ENCODE data around the gene COG8. TPM values are rescaled to one million over a fixed set of nuclear protein-coding genes. Genes with fewer than 3 reads are reported as not detected.

COG8 gene
- total and polyA plus RNA-seq, 4 donors = 11.2 to 37.4 (median 24.2) TPM

DNA sequence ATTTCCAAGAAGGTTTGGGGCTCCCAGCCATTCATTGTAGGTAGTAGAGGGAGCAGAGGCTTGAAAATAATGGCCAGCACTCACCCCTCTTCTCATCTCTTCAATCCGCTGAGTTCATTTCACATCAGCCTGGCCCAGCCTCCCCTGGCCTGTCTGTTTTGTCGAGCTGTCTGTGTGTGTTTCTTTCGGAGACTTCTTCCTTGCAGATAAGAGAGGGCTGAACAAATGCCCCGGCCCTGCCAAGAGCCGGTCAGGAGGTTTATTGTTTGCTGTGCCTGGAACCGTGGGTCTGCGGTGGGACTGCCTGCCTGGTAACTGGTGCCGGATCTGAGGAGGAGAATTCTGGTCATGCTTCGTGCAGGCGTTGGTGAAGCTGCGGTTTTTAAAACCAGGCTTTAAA lies 24.8 kb downstream of the COG8 start:
- DNase-seq (ENCODE audit: low spot score) = no peak
- peaks cover 16 to 71% (median 54%) of the 10 kb centered on the region in 4 donors for H3K4me1 ChIP-seq (ENCODE audit: control insufficient read depth in 4 of 4, insufficient read depth in 4 of 4, low read length in 3 of 4)
- TF ChIP-seq ATF3 (IDR thresholded peaks at IDR 0.05) (no peak), HNF4G (IDR thresholded peaks at IDR 0.05) (no peak), RAD21 (IDR thresholded peaks at IDR 0.05) (no peak), EGR1 (IDR thresholded peaks at IDR 0.05; ENCODE audit: low read depth in 2 of 2) (no peak), JUND (IDR thresholded peaks at IDR 0.05) (no peak), FOXA1 (IDR thresholded peaks at IDR 0.05) (no peak), TAF1 (conservative IDR thresholded peaks at IDR 0.05) (no peak), YY1 (IDR thresholded peaks at IDR 0.05) (no peak), FOXA2 (IDR thresholded peaks at IDR 0.05) (no peak), RXRA (IDR thresholded peaks at IDR 0.05) (no peak), CTCF (IDR thresholded peaks at IDR 0.05; ENCODE audit: low read depth, low read length, missing input control) (no peak), HNF4A (conservative IDR thresholded peaks at IDR 0.05) (no peak), GABPA (IDR thresholded peaks at IDR 0.05 in 1 of 2, conservative IDR thresholded peaks at IDR 0.05 in 1 of 2) (no peak), SP1 (IDR thresholded peaks at IDR 0.05) (no peak), NR2F2 (IDR thresholded peaks at IDR 0.05) (no peak), ZBTB33 (IDR thresholded peaks at IDR 0.05) (no peak)
- TF ChIP-seq, protein P1, sequence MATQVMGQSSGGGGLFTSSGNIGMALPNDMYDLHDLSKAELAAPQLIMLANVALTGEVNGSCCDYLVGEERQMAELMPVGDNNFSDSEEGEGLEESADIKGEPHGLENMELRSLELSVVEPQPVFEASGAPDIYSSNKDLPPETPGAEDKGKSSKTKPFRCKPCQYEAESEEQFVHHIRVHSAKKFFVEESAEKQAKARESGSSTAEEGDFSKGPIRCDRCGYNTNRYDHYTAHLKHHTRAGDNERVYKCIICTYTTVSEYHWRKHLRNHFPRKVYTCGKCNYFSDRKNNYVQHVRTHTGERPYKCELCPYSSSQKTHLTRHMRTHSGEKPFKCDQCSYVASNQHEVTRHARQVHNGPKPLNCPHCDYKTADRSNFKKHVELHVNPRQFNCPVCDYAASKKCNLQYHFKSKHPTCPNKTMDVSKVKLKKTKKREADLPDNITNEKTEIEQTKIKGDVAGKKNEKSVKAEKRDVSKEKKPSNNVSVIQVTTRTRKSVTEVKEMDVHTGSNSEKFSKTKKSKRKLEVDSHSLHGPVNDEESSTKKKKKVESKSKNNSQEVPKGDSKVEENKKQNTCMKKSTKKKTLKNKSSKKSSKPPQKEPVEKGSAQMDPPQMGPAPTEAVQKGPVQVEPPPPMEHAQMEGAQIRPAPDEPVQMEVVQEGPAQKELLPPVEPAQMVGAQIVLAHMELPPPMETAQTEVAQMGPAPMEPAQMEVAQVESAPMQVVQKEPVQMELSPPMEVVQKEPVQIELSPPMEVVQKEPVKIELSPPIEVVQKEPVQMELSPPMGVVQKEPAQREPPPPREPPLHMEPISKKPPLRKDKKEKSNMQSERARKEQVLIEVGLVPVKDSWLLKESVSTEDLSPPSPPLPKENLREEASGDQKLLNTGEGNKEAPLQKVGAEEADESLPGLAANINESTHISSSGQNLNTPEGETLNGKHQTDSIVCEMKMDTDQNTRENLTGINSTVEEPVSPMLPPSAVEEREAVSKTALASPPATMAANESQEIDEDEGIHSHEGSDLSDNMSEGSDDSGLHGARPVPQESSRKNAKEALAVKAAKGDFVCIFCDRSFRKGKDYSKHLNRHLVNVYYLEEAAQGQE (IDR thresholded peaks at IDR 0.05) = no peak
- TF ChIP-seq, protein P2, sequence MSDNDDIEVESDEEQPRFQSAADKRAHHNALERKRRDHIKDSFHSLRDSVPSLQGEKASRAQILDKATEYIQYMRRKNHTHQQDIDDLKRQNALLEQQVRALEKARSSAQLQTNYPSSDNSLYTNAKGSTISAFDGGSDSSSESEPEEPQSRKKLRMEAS (IDR thresholded peaks at IDR 0.05) = no peak

More for the DNA sequence above, 24.8 kb downstream of the COG8 start:
- Histone ChIP-seq H3K27ac (ENCODE audit: low read depth in 1 of 2, low read length in 2 of 2) (peak overlapping the region in 1 of 2 donors; percentile 52), H3K27me3 (ENCODE audit: control insufficient read depth in 4 of 4, insufficient read depth in 4 of 4, low read length in 3 of 4) (no peaks in the 10 kb centered on the region), H3K9me3 (ENCODE audit: control insufficient read depth in 4 of 4, low read length in 3 of 4) (no peaks in the 10 kb centered on the region), H3K36me3 (ENCODE audit: control insufficient read depth in 4 of 4, insufficient read depth in 3 of 4, low read depth in 1 of 4, low read length in 3 of 4) (peaks cover 11 to 13% (median 12%) of the 10 kb centered on the region in 4 donors), H3K9ac (ENCODE audit: low read depth in 1 of 2, low read length in 2 of 2) (no peak overlapping the region), H3K4me3 (ENCODE audit: low read depth in 1 of 3, low read length in 3 of 3) (no peak overlapping the region)
- 71% methylated on average over 11 of the region's 11 CpGs for WGBS
